Measurements from ENCODE around the gene PCSK5.
"Not testable (repeated sequence)": the region's sequence is repeated elsewhere in the genome, so short reads cannot be mapped to it uniquely, and the experiment has no call there.

PCSK5 gene

DNA sequence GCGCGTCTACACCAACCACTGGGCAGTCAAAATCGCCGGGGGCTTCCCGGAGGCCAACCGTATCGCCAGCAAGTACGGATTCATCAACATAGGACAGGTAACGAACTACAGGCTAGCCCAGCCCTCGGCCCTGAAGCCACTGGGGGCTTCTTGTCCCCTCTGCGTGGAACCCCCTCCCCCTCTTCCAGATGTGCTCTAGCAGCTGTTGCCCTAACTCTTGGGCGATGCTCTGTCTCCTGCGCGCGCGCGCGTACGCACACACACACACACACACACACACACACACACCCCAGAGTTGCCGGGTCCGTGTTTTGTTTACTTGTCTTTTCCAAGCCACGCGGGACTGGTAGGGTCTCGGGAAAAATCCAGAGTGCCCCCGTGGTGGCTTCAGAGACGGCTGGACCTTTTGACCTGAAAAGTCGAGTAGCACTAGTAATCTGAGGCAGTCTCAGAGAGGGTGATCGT lies 836 bp downstream of the PCSK5 start:
- no peak for DNase-seq

DNA sequence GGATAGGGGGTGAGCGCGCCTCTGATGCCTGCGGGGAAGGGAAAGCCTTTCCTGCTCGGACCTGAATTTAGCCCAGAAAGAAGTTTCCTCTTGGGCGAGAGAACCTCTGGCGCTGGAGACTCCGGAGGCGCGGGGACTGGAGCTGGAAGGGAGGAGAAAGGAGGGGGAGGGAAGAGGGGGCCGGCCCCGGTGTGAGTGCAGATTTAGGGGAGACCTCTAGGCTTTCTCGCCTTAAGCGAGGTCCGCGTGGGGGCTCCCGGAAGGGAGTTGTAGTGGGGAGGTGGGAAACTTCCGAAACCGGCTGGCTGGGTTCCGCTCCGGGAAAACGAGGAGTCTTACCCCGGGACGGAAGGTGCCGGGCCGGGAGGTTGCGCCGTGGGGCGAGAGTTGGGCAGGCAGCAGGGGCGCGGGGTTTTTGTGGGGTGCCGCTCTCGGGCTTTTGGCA lies 1.3 kb downstream of the PCSK5 start:
- no peak for DNase-seq

DNA sequence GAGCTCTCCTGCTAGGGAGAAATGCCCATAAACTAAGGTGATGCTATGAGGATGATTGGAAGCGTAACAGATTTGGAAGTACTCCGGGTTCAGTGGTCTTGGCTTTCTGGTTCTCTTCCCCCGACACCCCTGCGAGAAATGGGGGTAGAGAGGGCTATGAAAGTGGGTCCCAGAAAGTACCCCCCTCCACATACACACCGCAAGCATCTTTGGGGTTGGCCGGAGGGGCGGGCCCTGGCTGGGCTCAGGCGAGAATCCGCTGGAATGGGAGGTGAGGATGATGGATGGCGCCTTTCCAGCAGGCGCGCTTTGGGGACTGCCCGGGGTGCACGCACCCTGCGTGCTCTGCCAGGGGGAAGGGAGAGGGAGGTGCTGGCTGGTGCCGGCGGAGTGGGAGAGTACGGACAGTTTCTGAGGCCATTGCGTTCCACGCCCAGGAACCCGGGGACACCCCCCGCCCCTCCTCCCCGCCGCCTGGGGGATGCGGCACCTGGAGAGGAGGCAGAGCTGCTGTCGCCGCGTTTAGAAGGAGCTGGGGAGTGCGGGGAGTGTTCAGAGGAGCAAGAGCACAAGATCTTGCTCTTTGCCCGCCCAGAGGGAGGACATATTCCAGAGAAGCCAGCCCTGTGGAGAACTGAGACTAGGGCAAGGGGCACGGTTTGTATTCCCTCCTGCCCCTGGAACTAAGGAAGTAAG lies 1.9 kb downstream of the PCSK5 start:
- DNase-seq = no peak

DNA sequence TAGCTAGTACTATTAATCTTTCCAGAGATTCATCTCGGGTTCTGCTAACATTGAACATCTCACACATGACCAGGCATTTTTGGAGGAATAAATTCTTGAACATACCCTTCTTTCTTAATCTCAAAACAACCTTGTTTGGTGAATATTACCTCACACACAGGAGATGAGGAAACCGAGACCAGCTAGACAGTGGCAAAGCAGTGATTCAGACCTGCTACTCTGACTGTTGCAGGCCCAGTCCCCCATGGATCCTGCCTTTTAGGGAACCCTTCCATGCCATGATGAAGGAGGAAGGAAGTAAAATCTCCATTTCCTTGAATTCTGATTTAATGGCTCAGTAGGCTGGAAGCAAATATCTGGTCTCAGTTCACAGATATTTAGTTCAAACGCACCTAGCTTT lies 2.6 kb downstream of the PCSK5 start:
- no peak for DNase-seq

DNA sequence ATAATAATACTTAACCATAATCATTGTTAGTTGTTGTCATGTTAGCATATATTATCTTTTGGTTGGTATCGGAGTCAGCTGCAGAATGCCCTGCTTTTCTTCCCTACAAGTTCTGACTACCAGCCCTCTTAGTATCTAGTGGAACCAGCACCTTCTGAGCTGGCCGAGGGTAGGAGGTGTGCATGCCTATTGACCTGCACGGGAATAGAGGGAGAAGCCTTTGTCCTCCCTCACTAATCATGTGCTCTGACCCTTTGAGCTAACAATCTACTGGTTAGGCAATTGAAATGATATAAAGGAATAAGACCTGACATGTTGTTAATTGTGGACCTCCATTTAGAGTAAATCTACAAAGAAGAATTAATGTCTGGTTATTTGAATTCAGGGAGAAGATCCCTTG lies 4.1 kb downstream of the PCSK5 start:
- DNase-seq = no peak

DNA sequence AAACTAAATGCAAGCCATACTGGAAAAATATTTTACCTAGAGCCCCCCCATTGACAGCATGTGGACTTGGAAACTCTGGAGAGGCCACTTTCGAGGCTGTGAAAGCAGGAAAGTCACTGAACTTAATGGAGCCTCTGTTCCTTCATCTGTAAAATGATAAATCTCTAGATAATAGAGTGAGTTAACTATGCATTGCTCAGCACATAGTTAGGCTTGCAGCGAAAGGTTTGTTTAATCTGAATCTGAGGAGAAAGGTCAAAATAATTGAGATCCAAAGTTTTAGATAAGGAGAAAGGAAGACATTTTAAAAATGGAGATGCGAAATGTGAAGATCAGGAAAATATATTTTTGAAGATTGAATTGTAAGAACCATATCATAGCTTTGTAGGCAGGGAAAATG lies 4.6 kb downstream of the PCSK5 start:
- DNase-seq = no peak

DNA sequence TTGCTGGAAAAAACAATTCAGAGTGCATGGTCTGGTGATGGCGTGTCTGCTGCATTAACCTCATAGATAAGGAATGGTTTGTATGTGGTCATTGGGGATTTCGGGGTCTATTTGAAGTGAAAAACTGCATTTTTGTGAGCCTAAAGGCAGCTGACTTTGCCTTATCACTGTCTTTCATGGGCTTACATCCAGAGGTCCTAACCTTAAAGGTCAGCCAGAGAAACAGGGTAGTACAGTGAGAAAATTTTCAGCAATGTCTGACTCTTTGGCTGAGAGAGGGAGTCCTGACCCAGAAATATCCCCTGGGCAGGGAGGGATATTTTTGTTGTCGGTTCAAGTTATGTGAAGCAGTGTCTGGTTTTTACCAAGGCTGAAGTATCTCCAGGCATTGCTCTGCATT lies 5.7 kb downstream of the PCSK5 start:
- no peak for DNase-seq

DNA sequence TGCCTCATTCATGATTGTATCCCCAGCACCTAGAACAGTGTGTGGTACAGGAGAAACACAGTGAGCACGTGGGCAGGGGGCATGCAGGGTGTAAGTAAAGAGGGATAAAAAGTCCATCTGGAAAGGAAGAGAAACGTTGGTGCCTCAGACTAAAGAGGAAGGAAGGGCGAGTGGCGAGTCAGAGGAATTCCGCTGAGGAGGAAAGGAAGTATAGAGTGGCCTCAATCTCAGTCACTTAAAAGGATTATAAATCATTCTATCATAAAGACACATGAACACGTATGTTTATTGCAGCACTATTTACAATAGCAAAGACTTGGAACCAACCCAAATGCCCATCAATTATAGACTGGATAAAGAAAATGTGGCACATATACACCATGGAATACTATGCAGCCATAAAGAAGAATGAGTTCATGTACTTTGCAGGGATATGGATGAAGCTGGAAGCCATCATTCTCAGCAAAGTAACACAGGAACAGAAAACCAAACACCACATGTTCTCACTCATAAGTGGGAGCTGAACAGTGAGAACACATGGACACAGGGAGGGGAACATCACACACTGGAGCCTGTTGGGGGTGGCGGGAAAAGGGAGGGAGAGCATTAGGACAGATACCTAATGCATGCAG lies 10.5 kb downstream of the PCSK5 start:
- DNase-seq = not testable (repeated sequence)

DNA sequence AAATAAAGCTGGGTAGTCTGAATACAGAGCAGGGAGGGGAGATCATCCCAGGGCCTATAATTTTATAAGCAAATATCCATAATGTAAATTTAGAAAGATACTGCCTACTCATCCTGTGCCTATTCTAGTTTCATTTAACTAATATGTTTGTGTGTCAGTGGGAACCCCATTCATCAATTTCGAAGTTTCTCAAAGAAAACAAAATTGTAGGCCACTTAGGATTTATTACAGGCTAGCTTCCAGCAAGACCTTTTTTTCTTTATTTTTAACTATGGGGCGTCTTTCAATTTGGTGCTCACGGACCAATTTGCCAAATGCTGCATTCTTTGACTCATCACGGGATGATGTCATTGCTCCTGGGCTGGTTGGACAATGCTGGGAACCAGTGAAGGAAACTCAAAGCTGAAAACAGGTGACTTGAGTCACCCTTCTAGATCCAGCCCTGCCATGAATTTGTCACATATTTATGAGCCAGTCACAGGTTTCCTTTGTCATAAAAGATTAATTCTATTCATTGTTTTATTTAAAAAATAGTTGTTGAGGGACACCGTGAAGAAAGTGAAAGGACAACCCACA lies 13.4 kb downstream of the PCSK5 start:
- DNase-seq = no peak

DNA sequence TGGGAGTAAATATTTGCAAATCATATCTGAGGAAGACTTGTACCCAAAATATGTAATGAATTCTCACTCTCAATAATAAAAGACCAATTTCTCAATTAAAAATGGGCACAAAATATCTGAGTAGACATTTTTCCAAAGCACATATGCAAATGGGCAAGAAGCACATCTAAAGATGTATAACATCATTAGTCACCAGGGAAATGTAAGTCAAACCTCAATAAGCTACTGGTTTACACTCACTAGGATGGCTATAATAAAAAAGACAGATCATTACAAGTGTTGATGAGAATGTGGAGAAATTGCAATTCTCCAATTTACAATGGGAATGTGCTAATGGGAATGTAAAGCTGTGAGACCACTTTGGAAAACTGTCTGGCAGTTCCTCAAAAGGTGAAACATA lies 13.9 kb downstream of the PCSK5 start:
- no peak for DNase-seq

DNA sequence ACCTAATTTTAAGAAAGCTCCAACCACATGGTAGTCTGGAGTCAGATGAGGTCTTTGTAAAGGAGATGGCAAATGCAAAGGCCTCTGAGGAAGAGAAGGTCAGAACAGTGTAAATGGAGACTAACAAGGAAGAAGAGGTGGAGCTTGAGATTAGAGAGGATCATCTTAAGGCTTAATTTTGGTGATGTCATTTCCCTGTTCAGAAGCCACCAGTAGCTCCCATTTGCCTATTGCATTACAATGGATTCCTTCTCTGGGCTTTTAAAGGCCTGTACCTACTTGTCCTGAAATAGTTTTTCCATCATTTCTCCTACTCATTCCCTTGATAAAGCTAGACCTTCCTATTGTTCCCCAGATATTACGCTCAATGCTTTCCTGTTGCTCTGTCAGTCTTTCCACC lies 16.1 kb downstream of the PCSK5 start:
- no peak for DNase-seq

DNA sequence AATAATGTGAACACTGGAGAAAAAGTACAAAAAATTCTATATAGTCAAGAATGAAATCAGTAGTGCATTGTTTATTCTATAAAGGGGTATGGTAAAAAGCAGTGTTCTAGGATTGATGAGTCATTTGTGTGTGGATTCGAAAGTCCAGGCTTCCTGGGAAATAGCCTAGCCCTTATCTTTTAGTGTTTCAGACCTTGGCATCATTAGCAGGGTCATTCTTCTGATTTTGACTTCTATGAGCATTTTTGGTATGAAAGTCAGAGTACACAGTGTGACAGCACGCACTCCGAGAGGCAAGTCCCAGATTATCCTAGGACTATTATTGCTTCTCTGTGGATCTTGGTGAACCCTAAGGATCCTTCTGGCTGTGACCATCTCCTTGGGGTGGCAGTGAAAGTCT lies 16.9 kb downstream of the PCSK5 start:
- DNase-seq = no peak

DNA sequence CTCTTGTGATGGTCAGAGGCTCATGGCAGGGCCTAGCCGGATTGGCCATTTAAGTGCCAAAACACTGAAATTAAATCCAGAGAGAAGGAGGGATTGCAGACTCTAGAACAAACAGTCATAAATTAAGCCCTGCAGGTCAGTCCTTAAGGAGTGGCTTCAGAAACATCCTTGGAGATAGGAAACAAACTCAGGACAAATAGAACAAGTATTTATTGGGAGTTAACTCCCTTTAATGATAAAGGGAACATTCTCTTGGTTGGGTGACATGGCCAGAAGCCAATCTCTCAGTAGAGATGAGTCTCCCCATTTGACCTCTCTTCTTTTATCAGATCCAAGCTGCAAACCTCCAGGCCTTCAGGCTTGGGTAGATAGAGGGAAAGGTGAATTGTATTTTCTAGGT lies 17.4 kb downstream of the PCSK5 start:
- no peak for DNase-seq

DNA sequence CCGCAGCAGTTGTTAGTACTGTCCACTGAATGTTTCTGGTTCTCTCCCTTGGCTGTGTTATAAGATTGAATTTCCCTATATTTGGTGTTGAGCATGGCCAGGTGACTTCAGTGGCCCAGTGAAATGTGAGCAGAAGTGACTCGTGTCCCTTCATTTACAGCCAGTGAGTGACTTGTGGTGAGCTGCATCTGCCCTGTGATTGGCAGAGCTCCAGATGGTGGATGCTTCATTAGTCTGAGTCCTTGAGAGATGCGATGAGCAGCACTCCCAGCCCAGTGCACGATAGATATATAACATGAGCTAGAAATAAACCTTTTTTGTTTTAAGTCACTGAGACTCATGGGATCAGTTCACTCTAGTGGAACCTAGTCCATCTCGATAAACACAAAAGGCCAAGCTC lies 19.3 kb downstream of the PCSK5 start:
- DNase-seq = no peak

DNA sequence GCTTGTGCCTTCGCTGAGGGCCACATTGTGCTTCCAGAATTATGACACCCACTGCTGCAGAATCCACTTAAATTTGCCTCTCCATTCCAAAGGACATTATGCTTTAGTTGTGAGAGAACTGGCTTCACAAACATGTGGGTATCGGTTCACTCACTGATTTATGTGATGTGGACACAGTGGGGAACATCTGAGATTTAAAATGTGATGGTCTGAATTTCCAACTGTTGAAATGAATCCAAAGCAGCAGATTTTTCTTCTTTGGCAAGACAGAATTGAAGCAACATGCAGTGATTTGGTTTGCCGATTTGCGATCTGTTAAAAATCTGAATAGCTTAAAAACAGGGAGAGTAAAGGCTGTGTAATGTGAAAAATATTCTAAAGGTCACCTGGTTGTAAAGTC lies 20.3 kb downstream of the PCSK5 start:
- DNase-seq = no peak

DNA sequence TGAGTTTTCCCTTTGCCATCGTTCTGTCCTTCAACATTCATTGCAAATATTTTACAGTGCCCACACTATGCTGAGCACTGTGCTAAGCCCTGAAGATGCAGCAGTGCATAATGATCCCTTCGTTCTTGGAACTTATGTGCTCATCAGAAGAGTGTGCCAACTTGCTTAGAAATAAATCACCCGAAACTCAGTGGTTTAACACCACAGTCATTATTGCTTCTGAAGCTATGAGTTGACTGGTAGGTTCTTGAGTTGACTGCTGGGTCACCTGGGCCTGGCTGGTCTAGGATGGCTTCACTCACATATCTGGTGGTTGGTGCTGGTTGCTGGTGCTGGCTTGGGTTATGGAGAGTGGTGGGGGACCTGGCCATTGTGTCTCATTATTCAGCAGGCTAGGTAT lies 20.9 kb downstream of the PCSK5 start:
- no peak for DNase-seq

DNA sequence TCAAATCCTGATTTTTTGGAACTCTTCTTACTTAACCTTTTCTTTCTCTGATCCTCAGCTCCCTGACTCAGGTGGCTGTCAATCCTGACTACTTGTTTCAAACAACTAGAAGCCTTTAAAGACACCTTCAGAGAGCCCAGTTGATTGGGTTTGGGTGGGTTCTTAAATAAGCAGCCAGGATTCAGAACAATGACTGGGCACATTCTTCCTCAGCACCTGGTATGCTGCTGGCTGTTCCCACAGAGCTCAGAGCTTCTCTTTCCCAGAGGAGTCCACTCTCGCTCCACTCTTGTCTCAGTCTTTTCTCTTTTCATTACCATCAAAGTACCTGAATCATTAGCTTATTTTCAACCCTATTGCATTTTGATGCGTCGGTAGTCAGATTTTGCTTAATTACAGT lies 22.5 kb downstream of the PCSK5 start:
- no peak for DNase-seq

DNA sequence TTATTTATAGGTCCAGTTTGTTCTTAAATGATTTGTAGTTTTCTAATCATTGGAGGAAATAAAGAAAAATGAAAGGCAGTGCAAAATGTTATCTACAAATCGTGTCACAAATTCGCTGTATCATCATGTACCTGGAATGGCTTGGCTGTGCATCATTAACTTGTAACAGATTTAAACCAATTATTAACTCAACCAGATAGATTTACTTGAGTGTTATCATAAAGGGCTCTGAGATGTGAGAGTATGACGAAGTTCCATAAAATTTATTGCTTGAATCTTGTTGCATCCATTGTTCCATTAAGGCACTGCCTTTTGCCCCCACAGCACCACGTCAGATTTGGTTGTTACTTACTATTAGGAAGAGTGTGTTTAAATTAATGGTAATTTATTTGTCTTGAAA lies 23.5 kb downstream of the PCSK5 start:
- no peak for DNase-seq

DNA sequence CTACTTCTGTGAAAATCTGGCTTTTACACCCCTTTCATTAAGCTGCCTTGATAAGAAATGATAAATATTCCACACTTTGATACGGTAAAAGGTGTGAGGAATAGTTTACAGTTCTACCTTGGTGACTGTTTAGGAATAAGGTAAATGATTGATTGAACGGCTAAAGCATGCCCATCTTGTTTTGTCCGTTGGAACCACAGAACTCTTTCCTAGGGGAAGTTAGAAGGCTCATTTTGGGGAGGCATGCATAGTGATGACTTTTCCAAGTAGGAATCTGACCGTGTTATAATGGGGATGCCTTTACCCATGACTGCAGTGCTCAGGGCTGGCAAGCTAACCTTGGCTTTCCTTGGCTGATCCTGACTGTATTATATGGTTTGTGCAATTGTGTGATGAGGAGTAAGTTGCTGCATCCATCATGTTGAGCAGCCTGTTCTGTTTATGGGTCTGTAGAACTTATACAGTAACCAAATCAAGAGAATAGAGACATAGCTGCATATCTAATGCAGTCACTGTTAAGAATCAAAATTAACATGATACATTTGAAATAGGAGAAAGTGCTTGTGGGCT lies 24.5 kb downstream of the PCSK5 start:
- no peak for DNase-seq

DNA sequence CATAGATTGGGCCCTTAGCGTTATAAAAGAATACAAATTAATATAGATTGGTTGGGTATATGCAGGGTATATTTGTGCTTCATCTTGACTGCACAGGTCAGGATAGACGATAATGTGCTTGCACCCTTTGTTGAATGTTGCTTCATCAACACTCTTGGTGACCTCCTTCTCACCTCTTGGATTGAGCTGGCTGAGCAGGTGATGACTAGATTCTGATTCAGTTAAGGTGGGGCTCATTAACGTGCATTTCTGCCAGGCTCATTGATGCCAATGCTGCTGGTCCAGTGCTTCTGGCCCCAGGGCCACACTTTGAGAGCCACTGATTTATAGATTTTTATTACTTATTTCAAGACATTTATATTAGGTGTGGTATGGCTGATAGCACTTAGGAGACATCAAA lies 27.7 kb downstream of the PCSK5 start:
- DNase-seq = no peak

DNA sequence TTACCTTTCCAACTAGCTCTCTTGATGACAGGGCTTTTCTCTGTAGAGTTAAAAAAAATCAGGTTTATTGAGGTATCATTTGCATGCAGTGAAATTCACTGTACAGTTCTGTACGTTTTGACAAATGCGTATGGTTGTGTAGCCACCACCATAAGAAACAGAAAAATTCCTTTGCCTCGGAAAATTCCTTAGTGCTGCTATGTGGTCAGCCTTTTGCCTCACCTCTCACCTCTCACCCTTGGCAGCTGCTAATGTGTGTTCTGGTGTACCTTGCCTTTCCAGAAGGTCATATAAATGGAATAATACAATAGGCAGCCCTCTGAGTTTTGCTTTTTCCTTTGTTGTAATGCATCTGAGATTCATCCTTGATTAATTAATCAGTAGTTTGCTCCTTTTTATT lies 28.4 kb downstream of the PCSK5 start:
- no peak for DNase-seq

DNA sequence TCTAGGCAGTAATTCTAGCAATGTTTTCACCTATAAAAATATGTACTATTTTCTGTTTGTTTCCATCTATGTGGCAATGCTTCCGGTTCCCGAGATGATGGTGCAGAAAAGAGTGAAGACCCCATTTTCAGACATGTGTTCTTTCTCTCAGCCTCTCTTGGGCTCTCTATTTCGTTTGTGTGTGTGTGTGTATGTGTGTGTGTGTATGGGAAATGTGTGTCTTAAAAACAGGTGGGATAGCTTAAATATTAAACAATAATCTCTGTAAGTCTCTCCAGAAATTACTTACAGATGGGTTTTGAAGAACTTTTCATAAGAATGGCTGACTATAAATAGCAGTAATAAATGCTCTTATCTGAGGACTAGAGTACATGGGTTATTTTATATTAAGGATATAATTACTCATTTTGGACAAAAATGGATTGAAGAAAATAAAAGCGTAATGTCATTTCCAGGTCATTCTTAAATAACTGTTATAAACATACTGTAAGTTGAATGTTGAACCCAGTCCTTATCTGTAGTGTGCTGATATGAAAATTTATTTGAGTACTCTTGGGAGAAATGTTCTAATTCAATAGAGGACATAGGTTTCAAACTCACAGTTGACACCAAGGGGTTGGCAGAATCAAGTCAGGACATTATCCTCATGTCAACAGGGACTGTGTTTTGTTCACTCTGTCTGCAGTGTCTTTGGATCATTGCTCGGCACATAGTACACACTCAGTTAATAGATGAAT lies 31.1 kb downstream of the PCSK5 start:
- no peak for DNase-seq

DNA sequence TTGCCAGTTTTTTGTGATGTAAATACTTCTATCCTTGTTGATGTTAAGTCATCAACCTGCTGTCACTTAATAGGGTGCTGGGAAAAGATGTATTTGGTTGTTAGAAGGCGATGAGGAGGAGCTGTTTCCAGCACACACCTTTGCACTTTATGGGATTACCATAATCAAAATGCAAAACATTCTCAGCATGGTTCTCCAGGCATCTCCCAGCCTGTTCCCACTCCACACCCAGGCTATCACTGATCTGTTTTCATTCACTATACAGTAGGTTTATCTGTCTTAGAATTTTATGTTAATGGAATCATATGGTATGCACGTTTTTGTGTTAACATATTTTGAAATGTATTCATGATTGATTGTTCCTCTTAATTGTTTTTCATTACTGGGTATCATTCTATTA lies 35.9 kb downstream of the PCSK5 start:
- DNase-seq = no peak

DNA sequence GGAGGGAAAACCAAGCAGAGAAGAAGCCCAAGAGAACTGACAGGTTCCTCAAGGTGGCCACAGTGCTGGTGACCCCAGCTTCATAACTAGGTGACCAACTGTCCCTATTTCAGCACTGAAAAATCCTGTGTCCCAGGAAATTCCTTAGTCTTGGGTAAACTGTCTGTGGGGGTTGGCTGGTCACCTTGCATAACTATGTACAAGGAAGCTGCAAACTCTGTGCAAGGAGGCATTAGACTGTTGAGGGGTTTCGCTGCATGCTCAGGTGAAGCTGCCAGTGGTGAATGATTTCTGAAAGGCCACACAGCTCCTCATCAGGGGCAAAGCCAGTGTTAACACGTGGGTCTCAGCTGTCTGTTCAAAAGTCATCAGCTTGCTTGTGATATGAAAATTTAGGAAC lies 36.9 kb downstream of the PCSK5 start:
- no peak for DNase-seq

Measured in hematopoietic multipotent progenitor cell treated with erythropoietin and hydrocortisone succinate and interleukin-3 and kit ligand, for 8 days (in vitro differentiated cells).